GM19395 (cell line): Measurements from ENCODE around the gene GMPR.
"Not testable (repeated sequence)": the region's sequence is repeated elsewhere in the genome, so short reads cannot be mapped to it uniquely, and the experiment has no call there.

Experiments
- ATAC-seq: cut with Tn5 transposase; IDR thresholded peaks from one replicate; pipeline ENCODE4 v1.9.1; 2021; ENCODE audit warnings: mild to moderate bottlenecking, moderate library complexity; ENCODE audit not compliant: unreplicated experiment

The GMPR gene

DNA sequence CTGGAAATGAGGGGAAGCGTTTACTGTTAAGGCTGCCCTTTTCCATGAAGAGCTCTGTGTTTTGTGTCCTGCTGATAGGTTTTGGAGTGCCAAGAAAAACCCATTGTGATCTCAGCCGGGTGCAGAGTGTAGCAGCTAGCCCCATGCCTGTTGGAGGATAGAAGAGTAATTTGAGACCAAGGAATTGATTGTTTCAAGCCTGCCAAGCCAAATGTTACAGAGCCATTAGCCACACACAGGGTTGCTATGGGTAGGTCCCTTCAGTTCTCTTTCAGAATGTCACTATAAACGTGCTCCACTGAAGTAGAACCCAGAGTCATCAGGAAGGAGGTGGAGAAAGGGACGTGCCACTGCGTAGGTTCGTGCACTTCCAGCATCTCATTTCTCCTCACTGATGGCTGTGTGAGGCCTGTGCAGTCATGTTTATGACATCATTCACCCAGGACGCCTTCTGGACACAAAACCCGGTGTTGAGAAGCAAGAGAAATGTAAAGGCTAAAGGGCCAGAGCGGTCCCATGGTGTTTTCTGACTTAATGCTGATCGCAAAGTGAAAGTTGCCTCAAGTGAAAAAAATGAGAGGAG is 6.6 kb downstream of the GMPR start:
- no peak for ATAC-seq

DNA sequence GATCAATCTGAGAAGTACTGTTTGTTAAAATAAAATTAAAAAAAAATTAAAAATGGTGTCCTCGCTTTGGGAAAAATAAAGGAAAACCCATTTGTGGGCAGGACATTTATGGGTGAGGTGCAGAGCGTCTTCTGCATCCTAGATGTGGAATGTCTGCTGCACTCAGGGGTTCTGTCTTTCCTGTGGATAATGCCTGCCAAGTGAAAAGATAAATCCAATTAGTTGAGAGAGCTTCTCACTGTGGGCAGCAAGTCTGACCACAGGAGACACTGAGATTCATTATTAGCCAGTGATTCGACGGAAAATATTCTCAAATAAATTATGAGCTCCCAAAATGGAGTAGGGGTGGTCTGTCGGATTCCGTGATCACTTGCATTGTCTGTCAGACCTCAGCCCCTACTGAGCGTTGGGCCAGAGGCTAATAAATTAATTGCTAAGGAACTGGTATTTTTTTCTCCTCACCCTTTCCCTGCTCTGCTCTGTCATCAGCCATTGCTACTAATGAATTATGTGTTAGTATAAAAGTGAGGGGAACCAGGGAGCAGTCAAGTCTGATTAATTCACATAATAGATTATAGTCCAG is 10.0 kb downstream of the GMPR start:
- no peak for ATAC-seq

DNA sequence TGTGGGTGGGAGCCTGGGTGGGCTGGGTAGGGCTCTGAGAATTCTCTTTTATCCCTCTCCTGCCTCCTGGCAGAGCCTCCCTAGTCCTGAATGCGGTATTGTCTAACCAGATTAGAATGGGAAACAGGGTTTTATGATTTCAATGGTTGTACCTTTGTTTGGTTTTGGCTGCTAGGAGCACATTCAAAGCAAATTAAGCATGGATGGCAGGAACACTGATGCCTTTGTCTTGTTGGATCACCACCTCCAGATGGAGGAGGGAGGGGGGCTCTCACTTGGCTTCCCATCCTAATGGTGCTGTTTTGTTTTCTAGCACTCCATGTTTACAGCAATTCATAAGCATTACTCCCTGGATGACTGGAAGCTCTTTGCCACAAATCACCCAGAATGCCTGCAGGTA is 11.6 kb downstream of the GMPR start:
- ATAC-seq = no peak

DNA sequence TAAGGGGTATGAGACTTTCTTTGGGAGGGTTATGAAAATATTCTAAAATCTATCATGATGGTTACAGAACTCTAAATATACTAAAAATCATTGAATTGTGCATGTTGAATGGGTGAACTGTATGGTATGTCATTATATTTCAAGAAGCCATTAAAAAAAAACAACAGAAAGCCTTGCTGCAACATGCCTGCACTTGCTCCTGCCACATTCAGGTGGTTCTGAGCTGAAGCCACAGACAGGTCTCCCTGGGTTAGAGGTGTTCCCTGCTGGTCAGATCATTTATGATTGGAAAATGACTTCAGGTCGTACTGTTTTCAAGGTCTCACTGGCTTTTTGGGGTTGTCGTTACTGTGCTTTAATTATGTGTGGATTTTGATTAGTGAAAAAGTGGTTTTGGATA is 13.3 kb downstream of the GMPR start:
- no peak for ATAC-seq

DNA sequence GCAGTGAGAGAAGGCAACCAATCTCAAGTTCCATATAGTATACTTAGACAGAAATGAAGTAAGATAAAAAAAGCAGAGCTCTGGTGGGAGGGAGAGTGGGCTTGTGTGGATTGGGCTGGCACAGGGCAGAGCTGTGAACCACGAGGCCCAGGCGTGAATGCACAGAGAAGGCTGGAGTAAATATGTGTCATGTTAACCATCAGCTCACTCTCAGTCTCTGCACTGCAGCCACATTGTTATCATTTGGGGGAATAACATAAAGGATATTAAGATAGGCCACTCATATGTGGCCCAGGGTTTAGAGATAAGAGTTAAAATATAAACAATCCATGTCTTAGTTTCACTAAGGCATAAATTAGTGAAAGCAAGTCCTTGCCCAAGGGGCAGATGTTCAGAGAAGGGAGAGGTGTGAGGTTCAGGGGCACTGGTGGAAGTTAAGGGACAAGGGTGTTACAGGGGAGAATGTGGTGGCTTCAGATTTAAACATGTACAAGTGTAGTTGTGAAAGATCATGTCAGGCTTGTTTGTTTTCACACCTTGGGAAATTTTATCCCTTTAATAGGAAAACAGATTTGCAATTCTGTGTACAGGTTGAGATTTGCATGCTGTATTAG is 14.4 kb downstream of the GMPR start:
- no peak for ATAC-seq

GRCh38 chr6:16253399-16254144 is 15.2 kb downstream of the GMPR start:
- ATAC-seq = no peak

GRCh38 chr6:16254535-16254934 is 16.1 kb downstream of the GMPR start:
- no peak for ATAC-seq

GRCh38 chr6:16256781-16257180 is 18.4 kb downstream of the GMPR start:
- ATAC-seq = no peak

- no peak for ATAC-seq
Measured at GRCh38 chr6:16257999-16258708, 19.8 kb downstream of the GMPR start.

GRCh38 chr6:16258709-16259075 is 20.3 kb downstream of the GMPR start:
- no peak for ATAC-seq

GRCh38 chr6:16259604-16260003 is 21.2 kb downstream of the GMPR start:
- not testable (repeated sequence) for ATAC-seq

- not testable (repeated sequence) for ATAC-seq
Measured at GRCh38 chr6:16260602-16261001, 22.2 kb downstream of the GMPR start.

GRCh38 chr6:16262773-16263172 is 24.4 kb downstream of the GMPR start:
- ATAC-seq = not testable (repeated sequence)

GRCh38 chr6:16263464-16264099 is 25.2 kb downstream of the GMPR start:
- not testable (repeated sequence) for ATAC-seq

DNA sequence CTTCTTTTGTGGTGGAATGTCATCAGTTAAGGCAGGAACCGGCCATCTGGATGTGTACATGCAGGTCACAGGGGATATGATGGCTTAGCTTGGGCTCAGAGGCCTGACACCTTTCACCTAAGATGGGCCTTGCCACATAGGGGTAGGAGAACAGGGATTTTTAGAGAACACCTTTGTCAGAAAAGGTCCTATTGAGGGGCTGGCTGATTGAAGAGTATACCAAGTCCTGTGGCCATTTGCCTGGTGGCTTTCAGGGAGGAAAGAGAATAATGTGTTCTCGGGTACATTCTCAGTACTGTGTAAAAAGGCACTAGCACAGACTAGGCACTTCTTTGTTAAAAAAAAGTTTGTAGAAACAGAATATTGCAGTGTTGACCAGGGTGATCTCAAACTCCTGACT is 26.4 kb downstream of the GMPR start:
- no peak for ATAC-seq

DNA sequence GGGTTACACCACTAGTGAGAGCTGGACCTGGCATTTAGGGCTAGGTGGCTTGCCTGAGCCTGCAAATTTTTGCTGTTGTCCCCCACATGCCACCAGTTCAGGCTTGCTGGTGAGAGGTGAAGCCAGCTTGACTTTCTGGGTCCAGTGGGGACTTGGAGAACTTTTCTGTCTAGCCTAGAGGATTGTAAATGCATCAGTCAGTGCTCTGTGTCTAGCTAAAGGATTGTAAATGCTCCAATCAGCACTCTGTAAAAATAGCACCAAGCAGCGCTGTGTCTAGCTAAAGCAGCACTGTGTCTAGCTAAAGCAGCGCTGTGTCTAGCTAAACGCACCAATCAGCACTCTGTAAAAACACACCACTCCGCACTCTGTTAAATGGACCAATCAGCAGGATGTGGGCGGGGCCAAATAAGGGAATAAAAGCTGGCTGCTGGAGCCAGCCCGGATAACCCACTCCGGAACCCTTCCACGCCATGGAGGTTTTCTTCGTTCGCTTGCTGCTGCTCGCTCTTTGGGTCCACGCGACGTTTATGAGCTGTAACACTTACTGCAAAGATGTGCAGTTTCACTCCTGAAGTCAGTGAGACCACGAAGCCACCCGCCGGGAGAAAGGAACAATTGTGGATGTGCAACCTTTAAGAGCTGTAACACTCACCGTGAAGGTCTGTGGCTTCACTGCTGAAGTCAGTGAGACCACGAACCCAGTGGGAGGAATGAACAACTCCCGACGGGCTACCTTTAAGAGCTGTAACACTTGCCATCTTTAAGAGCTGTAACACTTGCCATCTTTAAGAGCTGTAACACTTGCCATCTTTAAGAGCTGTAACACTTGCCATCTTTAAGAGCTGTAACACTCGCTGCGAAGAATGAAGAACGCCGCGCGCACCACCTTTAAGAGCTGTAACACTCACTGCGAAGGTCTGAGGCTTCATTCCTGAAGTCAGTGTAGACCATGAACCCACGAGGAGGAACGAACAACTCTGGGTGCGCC is 27.3 kb downstream of the GMPR start:
- no peak for ATAC-seq

- ATAC-seq = no peak
Measured at GRCh38 chr6:16267428-16268263, 29.3 kb downstream of the GMPR start.

- ATAC-seq = not testable (repeated sequence)
Measured at GRCh38 chr6:16269442-16270070, 31.2 kb downstream of the GMPR start.
